Daoy (cell line): ENCODE data around the gene RPRD1B. TPM values are rescaled to one million over a fixed set of nuclear protein-coding genes. Genes with fewer than 3 reads are reported as not detected.
"Not testable (repeated sequence)": the region's sequence is repeated elsewhere in the genome, so short reads cannot be mapped to it uniquely, and the experiment has no call there.

Source experiments
- DNase-seq: peaks from one replicate; pipeline ENCODE4 v3.0.0-alpha.2; 2015; ENCODE audit warnings: low read depth
- total RNA-seq: library from RNA; depleted of rRNA; stranded (reverse); fragments of >200 nt; shearing (Covaris generic); gene quantifications from 2 replicates; pipeline ENCODE4 v1.2.3, GENCODE V29; 2014

The RPRD1B gene
- total RNA-seq, 1 experiment from 2014 or later: 18.2 TPM

DNA sequence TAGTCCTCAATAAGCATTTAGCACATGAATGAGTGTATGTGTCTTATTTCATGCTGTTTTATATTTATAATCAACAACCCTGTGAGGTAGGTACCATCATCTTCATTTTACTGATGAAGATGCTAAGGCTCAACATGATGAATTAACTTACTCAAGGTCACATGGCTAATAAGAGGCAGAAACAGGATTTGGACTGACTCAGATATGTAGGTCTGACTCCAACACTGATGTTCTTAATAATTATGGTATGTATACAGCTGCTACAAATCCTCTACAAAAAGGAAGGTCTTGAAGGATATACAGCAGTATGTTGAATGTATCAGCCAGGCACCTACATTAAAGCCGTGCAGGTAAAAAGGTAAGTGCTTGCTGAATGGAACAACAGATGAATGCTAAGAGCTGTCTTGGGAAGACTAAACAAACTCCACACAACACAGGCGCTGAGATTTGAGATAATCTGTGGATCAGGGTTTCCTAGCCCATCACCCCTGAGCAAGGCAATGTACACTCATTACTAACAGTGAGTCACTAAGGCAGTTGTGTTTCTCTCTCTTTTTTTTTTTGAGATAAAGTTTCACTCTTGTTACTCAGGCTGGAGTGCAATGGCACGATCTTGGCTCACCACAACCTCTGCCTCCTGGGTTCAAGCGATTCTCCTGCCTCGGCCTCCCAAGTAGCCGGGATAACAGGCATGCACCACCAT is 32.2 kb upstream of the RPRD1B start:
- peak; percentile 74 for DNase-seq

DNA sequence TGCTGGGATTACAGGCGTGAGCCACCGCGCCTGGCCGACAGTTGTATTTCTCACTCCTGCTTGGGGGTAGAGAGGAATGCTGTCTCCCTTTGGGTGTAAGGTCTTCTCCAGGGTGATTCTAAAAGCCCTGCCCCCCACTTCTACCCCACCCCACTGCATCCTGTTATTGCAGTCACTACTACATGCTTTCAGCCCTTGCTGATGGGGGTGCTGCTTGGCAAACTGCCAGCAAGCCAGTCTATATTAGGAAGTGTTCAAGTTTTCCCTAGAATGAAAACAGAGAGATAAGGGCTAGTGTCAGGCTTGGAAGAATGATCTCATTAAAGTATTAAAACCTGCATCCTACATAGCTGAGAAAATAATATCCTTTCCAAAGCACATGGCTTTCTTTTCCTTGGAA is 31.6 kb upstream of the RPRD1B start:
- DNase-seq: peak; percentile 38

DNA sequence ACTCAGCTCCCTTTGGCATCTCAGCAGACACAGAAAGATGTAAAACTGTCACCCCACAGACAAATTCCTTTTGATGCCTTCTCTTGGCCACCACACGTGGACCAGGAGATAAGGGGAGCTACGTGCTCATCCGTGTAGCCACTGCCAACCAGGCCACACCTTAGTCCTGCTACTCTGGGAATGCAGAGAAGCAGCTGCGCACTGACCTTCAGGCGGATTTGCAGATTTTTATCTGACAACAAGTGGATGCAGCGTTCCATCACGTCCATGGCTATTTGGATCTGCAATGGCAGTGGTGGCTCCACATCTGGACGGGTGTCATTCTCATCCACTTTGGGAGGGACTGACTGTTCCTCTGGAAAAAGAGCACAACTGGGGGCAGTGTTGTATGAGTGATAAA is 31.1 kb upstream of the RPRD1B start:
- no peak for DNase-seq

DNA sequence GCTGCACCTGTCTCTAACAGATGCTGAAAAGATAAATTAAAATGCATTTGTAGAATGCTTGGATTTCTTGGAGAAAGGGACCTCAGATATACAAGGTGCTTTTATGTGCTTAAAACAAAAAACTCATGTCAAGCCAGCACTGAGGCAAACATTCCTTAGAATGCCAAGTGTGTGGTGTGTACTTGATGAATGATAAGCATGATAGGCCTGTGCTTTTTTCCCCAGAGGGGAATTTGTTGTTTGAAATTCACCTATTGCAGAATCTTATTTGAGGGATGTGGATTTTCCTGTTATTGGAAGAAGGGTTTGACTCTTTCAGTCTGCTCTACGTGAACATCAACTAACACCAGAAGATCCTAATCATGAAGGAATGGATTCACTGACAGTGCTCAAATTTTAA is 29.1 kb upstream of the RPRD1B start:
- no peak for DNase-seq

DNA sequence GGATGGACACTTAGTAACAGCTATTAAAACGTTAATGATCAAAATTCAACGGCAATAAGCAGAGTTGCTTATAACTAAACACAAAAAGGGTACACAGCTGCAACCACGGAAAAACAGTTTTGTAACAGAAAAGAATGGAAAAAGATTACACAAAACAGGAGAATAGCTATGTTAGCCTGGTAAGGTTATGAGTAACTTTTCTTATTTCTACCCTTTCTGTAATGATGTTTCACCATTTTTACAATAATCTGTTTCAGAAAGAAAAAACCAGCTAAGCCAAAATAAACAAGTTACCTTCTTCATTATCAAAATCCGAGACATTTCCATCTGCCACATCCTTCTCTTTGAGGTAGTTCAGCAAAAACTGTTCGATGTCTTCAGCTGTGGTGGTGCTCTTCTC is 27.6 kb upstream of the RPRD1B start:
- no peak for DNase-seq

DNA sequence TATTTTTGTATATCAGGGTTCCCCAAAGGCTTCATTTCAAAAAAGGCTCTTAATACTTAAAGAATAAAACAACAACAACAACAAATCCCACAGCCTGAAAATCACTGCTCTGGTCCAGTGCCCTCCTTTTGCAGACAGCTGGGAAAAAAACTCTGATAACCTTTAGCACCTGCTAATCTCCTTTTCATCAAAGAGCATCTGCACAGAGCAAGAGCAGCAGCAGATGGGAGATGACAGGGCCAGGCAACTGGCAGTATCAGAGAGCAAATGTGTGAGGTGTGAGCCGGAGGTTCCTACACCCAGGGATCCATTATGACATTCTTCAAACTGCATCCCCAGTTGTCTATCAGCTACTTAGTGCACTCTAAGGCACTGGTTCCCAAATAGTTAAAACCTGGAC is 26.0 kb upstream of the RPRD1B start:
- DNase-seq: no peak

DNA sequence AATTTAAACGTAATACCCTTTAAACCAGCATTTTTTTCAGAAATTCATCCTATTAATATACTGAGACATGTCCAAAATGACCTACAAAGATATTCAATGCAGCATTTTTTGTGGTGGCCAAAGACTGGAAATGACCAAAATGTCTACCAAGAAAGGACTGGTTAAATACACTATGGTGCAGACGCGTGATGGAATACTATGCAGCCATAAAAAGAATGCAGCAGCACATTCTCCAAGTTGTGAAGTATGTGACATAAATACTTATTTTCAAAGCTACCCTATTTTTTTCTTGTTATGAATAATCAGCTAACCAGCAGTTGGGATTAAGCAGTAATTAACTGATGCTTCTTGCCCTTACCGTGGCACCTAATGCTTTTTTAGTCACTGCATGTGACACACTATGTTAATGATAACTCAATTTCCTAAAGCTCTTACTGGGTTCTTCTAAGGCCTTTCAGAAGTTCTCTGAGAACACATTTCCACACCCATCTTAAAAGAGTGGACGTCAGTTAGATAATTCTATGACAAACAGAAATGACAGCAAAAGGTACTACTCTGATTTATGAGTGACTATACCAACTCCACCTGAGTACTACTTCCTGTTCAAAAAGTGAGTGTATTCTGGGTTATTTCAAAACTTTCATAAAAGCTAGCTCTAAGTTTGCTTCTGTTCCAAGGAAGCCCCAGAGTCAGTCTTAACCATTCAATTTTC is 25.2 kb upstream of the RPRD1B start:
- DNase-seq: no peak

DNA sequence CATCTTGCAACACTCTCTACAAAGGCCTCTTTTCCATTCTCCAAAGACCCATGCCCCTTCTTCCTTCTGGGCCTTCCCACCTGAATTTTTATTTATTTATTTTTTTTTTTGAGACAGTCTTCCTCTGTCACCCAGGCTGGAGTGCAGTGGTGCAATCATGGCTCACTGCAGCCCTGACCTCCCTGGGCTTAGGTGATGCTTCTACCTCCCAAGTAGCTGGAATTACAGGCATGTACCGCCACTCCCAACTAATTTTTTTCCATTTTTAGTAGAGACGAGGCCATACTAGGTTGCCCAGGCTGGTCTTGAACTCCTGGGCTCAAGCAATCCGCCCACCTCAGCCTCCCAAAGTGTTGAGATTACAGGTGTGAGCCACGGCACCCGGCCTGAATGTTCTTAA is 24.1 kb upstream of the RPRD1B start:
- not testable (repeated sequence) for DNase-seq

DNA sequence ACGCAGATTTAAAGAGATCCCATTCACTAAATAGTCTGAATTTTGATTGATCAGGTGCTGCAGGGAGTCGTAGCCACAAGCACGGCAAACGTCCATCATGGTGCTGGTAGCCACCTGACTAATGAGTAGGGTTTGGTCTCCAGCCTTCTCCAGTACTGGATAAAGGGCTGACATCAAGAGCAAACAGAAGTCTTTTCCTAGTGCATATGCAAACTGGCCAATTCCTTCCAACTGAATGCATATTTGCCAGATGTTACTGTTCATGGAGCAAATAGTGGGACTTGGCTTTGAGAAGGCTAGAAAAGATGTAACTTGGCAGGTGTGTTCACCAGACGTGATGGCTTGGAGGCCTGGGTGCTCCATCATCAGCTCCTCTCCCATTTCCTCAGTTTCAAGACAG is 21.9 kb upstream of the RPRD1B start:
- DNase-seq: no peak

DNA sequence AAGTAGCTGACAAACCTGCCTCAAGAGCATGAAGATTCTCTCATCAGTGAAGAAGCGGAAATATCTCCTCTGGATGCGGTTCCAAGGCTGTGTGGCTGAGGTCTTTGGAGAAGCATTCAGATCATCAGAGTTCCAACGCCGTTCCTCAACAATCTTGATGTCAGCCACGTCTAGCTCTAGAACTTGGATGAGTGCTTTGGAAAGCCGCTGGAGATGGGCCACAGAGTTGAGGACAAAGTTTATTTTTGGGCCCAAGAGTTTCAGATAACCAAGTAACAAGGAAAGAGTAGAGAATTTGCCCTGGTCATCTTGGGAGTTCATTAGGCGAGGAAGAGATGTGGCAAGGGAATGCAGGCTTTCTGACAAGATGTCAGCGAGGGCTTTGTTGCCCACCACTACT is 21.2 kb upstream of the RPRD1B start:
- no peak for DNase-seq

DNA sequence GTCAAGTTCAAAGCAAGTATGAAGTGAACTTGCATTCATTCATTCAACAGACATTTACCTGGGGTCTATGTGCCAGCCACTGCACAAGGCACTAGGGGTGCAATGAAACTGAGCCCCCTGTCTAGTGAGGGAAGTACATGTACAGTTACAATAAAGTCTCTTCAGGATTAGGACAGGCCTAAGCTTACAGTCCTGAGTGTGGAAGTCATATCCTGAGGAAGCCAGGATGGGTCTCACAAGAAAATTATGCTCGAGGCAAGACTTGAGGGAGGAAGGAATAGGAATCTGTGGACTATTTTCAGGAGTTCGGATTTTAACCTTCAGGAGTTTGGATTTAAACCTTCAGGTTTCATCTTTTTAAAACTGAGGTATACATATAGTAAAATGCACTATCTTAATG is 19.7 kb upstream of the RPRD1B start:
- DNase-seq: no peak

DNA sequence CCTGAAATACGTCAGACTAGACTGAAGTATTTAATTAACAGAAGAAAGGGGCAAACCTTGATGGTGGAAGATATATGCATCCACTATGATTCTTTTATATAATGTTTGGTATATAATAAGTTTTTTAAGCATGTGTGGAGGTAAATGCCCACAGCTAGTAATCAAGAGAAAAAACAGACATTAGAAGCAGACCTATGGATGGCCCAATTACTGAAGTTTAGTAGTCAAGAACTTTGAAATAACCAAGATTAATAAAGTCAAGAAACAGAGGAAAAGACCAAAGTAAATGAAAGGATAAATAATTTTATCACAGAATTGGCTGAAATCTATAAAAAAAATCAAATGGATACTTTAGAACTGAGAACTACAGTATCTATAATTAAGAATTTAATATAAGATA is 15.6 kb upstream of the RPRD1B start:
- no peak for DNase-seq

DNA sequence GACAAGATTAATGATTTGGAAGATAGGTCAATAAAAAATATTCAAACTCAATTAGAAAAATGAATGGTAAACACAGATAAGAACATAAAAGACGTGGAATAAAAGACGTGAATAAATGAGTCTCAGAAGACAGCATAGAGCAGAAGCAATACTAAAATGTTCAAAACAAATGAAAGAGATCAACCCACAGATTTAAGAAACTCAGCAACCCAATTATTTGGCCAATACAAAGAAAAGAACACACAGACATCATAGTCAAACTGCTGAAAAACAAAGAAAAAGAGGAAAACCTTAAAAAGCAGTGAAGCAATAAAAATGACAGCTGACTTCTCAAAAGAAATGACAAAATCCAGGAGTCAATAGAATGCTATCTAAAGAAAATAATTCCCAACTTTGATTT is 15.2 kb upstream of the RPRD1B start:
- no peak for DNase-seq

DNA sequence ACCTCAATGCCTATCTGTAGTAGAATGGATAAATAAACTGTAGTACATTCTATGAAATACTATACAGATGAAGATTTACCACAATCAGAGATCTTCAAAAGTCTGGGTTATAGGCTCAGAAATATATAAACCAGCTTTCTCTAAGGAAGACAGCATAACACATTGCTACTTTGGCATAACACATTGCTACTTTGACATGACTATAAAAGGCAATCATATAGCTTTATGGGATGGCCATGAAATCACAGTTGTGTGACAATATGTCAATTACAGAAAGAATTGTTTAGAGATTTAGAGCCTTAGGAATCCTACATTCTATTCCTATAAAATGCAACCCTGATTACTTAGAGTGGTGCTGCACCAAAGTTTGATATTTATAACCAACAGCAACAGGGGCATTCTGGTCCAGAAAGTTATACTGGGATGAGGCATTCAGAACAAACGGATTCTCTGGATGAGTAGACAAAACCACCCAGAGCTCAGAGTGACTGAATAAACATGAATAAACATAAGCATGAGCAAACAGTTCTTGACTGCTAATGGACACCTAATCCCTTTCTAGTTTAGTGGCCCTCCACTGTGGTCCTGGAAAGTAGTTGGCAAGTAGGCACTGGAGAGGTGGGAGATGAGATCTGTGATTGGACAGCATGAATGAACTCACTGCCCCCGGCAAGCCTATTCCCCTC is 12.3 kb upstream of the RPRD1B start:
- DNase-seq: no peak

DNA sequence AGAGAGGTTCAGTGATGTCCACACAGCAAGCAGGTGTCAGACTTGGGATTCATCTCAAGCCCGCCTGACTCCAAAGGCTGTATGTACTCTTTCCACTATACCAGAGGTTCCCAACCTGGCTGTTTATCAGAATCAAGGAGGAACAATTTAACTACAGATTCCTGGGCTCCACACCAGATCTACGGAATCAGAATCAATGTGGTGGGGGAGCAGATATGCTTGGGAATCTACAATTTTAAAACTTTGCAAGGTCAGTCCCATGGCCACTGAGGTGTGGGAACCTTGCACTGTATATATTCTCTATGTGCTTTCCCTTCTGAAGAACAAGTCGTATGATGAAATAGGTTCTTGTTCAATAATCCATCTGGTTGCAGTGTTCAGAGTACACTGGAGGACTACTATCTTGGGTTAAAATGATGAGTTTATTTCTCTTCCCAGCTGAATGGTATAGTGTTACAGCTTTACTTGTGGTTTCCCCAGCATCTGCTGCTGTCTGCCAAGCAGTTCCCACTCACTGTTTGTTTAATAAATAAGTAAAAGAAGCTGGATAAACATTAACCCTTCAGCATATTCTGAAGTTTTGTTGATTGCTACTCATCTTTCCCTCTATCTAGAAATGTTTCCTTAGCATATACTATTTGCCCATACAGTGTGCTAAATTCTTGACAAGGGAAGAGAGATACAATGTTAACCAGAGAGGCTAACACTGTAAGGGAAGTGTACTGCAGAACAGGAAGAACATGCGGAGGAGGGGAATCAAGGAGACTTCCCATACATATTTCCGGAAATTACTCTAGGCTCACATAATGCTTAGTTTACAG is 10.2 kb upstream of the RPRD1B start:
- no peak for DNase-seq

DNA sequence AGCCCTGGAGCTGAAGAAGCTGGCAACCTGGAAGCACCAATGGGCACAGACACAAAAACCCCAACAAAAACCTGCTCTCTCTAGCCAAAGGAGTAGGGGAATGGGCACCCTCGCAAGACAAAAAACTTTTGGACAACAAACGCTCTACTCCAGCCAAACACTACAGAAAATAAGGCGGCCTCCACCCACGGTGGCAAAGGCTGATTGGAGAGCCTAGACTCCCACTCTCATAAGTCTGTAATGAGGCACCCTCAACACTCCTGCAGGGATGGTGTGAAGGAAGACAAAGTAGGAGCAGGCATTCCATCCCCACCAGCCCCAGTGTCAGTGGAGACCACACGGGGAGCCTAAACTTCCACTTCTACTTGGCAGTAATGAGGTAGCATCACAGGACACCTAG is 9.1 kb upstream of the RPRD1B start:
- no peak for DNase-seq

DNA sequence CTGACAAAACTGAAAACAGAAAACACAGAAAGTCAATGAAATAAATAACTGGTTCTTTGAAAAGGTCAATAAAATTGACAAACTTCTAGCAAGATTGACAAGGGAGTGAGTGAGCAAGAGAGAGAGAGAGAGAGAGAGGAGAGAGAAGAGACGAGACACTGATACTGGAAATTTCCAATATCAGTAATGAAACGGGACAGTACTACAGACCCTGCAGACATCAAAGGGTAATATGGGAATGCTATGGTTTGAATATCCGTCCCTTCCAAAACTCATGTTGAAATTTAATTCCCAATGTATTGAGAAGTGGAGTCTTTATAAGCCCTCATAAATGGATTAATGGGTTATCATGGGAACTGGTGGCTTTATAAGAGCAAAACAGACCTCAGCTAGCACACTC is 4.1 kb upstream of the RPRD1B start:
- no peak for DNase-seq

DNA sequence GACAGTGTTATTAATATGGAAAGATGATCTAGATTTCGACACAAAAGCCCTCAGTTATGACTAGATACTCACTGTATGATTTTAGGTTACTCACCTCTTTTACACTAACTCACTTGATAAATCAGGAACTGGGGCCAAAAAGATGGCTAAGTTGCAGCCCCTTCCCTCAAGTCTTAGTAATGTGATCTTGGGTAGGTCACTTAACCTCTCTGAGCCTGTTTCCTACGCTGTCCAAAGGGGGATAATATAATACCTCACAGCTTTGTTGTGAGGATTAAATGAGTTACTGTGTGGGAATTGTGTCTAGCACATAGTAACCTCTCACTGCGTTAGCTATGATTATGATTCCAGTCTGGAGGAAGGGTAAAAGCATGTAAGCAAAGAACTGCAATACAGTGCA is 1.6 kb upstream of the RPRD1B start:
- DNase-seq: no peak

DNA sequence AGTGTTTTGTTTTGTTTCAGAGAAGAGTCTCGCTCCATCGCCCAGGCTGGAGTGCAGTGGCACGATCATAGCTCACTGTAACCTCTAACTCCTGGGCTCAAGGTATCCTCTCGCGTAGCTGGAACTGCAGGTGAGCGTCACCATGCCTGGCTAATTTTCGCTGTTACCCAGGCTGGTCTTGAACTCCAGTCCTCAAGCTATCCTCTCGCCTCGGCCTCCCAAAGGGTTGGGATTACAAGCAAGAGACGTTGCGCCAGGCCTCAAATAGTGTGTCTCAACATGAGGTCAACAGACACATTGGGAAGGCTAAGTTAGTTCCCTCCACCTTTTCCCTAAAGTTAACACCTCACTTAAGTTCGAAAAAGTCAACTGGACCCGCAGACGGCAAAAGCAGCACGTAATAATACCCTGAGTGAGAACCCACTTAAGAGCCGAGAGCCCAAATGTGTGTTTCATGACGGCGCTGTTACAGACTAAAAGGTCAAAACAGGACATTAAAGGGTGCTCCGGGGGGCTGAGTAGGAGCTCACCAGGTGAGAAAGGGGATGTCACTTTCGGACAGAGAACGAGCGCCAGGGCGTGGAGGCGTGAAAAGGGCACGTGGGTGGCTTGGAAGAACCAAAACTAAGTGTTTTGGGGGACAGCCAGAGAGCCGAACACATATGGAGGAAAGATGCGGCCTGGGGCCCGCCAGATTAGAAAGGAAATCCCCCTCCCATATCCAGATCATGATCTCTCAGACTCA is 789 bp upstream of the RPRD1B start:
- DNase-seq: no peak

DNA sequence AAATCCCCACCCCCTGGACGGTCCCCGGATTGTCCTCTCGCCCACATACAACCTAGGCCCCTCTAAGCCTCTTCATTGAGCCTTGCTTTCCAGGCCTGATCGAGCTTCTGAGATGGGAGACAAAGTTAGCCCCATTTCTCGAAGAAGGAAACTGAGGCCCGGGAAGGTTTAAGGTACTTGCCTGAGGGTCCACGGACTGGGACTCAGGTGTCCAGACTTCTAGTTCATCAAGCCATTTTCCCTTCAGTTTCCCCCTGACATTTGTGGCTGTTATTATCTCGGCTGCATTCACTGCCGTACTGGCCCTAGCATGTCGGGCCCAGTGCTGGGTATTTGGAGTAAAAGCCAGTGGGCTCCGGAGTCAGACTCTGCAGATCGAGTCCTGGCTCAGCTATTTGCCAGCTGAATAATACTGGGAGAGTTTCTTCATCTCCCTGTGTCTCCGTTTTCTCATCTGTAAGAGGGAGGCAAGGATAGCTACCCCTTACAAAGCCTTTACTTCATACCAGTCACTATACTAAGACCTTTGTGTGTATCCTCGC is 633 bp downstream of the RPRD1B start:
- no peak for DNase-seq

DNA sequence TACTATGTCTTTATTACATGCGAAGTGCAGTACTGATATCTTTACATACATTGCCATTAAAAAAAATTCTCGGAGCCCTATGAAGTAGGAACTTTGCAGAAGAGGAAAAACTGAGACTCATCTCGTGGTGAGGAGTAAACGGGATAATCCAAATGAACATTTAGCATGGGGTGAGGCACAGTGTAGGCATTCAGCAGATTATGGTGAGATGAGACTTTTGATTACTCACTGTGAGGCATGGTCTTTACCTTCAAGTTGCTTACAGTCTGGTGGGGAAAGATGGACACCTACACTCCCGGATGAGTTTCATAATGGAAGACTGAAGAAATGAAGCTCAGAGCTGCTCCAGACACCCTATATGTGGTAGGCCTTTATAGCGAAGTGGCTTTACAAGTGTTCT is 1.4 kb downstream of the RPRD1B start:
- no peak for DNase-seq
